ENCODE data around the gene KCNIP4. TPM values are rescaled to one million over a fixed set of nuclear protein-coding genes. Genes with fewer than 3 reads are reported as not detected.

Gene KCNIP4
- total and polyA plus RNA-seq, 10 of the 15 experiments (the other 5 are each of a cell fraction or from before 2014, with no cell fraction given) = 0.03 to 0.23 (median 0.13) TPM; not detected in 7

DNA sequence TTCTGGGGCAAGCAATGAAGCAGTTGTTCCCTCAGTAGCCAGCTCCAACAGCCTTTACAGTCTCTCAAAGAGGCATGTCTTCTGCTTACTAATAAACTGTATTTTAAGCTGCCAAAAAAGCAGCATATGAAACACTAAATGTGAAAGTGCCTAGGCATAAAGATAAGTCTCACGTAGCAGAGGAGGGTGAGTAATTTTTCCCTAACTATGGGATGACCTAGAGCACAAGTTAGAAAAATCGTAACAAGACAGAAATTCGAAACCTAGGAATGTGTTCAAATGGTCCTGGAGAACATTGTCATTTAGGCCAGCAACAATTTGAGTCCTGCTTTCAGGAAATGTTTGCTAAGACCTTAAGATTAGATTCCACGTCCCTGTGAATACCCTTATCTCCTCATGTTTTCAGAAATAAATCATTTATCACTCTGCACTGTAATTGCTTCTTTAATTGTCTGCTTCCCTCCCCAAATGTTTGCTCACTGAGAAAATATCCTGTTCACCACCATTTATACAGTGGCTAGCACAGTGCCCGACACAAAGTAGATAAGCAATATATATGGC is 222.2 kb downstream of the KCNIP4 start:
- ChIA-PET CTCF (no interaction called here), POLR2A (no interaction called here), RAD21 (ENCODE audit: unreplicated experiment) (no interaction called here), SMC1A (ENCODE audit: uncharacterized antibody, unreplicated experiment) (no interaction called here)
- no peak for ATAC-seq
- H3K4me2 ChIP-seq (ENCODE audit: control insufficient read depth, insufficient read depth) = no peak overlapping the region
- no TSS peak for BruUV-seq (replicated peaks)
- no peaks in the 10 kb centered on the region for H3K9me3 ChIP-seq (replicated peaks; ENCODE audit: control insufficient read depth, insufficient read depth, low read length)
- no peaks in the 10 kb centered on the region for H3K27me3 ChIP-seq (replicated peaks in 1 of 2; ENCODE audit: control insufficient read depth in 2 of 2, insufficient read depth in 2 of 2, low read length in 1 of 2)
- no peak overlapping the region for H3K27ac ChIP-seq (ENCODE audit: control insufficient read depth, insufficient read depth)
- in situ Hi-C loops (cut with MboI) = no loop called here
- H3K79me2 ChIP-seq (ENCODE audit: control insufficient read depth, insufficient read depth, low read length) = no peaks in the 10 kb centered on the region
- 7% methylated on average over 5 of the region's 5 CpGs for WGBS (ENCODE audit: insufficient coverage, insufficient replicate concordance, low lambda C conversion rate, missing lambda C conversion rate)
- DNase-seq (ENCODE audit: low read depth, low spot score) = no peak
- FAIRE-seq = no peak
- H2AFZ ChIP-seq (ENCODE audit: control insufficient read depth, low read depth, low read length) = no peak overlapping the region
- no peaks in the 10 kb centered on the region for H4K20me1 ChIP-seq (ENCODE audit: control insufficient read depth, insufficient read depth)
- no peaks in the 10 kb centered on the region for H3K36me3 ChIP-seq (ENCODE audit: control insufficient read depth in 2 of 2, insufficient read depth in 2 of 2, low read length in 1 of 2)
- no peak overlapping the region for H3K9ac ChIP-seq (ENCODE audit: control insufficient read depth, insufficient read depth, low read length)
- intact Hi-C loops (cut with micrococcal nuclease; ENCODE audit: unreplicated experiment) = no loop called here
- no peak overlapping the region for H3K4me3 ChIP-seq
- no peaks in the 10 kb centered on the region for H3K4me1 ChIP-seq (ENCODE audit: control insufficient read depth, insufficient read depth, low read length)
- TF ChIP-seq SIX5 (IDR thresholded peaks at IDR 0.05; ENCODE audit: low read depth, low read length, severe bottlenecking) (no peak), RELA (IDR thresholded peaks at IDR 0.05; ENCODE audit: borderline replicate concordance, partially characterized antibody) (no peak), SMARCA5 (IDR thresholded peaks at IDR 0.05) (no peak), RCOR1 (conservative IDR thresholded peaks at IDR 0.05; ENCODE audit: low read depth, low read length) (no peak), SREBF1 (IDR thresholded peaks at IDR 0.05; ENCODE audit: low read length) (no peak), NFYA (IDR thresholded peaks at IDR 0.05; ENCODE audit: borderline replicate concordance, low read depth, low read length) (no peak), POLR2A (IDR thresholded peaks at IDR 0.05; ENCODE audit: low read depth, low read length) (no peak)
- TF ChIP-seq, protein P1, sequence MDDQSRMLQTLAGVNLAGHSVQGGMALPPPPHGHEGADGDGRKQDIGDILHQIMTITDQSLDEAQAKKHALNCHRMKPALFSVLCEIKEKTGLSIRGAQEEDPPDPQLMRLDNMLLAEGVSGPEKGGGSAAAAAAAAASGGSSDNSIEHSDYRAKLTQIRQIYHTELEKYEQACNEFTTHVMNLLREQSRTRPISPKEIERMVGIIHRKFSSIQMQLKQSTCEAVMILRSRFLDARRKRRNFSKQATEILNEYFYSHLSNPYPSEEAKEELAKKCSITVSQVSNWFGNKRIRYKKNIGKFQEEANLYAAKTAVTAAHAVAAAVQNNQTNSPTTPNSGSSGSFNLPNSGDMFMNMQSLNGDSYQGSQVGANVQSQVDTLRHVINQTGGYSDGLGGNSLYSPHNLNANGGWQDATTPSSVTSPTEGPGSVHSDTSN (IDR thresholded peaks at IDR 0.05; ENCODE audit: insufficient replicate concordance, low read depth, low read length) = no peak

All from GM12878 (cell line).